Glomerular visceral epithelial cell (primary cell): ENCODE results near the gene EME1.
A peak's percentile ranks its signal among the peaks of the same experiment; 100 is the strongest.

Experiments used
- DNase-seq: peaks from one replicate; pipeline ENCODE4 v3.0.0-alpha.2; 2016; ENCODE audit errors: extremely low spot score

The EME1 gene

DNA sequence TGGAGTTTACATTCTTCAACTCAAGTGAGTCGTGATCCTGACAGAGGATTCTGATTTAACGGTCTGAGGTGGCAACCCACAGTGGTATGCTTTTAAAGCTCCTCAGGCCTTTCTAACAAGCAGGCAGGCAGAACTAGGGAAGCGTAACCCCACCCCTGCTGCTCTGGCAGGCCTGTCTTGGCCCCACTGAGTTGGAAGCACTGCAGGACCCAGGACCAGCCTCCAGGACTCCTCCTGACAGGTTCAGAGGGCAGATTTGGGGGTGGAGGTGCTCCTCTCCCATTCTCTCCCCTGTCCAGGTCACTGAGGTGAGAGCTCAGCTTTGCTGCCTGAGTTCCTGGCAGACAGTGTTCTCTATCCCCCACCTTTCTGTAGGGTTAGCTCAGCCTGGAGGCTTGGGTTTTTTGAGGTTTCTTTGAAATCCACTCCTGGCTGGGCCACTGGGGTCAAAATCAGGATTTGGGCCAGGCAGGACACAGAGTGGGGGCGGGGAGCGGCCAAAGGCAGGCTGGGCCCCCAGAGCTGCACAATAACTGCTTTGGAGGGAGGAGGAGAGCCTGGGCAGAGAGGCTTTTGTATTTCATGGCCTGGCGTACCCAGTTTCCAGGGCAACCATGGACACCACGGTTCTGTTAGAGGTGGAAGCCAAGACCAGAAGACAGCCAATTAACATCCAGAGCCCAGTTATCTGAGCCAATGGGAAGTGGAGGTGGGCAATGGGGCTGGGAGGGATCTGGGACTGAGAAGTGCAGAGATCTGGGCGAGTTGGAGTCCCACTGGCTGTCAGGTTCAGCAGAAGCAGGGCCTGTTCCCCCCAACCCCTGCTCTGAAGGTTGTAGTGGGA, 9.6 kb upstream of the EME1 start:
- peak; percentile 30 for DNase-seq

DNA sequence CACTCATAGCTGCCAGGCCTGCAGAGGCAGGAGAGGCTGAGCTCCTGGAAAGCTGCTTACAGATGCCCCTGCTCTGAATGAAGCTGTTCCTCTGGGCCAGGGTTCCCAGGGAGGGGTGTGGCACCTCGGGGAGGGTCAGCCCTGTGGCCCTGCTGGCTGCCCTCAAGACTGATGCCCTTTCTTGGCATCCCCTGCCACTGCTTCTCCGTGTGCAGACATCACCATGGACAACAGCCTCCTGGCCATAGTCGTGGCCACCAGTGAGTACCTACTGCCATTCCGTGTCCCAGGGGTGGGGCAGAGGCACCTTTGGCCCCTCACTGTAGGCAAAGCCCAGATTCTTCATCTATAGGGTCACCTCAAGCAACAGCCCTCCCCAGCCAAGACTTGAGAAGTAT, 9.0 kb upstream of the EME1 start:
- no peak for DNase-seq

DNA sequence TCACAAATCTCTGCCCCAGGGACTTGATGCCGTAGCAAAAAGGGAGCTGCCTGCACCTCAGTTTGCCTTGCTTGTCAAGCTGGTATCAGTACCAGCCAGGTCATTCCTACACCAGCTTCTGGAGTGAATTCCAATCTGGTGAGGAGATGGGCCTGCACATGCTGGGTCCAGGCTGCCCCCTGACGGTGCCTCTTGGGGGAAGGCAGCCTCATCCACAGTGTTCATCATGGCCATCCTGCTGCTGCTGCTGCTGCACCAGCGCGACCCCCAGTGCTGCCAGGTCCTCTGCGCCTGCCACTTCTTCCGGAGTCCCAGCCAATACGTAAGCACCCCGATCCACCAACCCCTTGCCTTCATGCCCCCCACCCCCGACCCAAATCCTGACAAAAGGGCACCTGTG, 8.3 kb upstream of the EME1 start:
- DNase-seq = peak; percentile 44

DNA sequence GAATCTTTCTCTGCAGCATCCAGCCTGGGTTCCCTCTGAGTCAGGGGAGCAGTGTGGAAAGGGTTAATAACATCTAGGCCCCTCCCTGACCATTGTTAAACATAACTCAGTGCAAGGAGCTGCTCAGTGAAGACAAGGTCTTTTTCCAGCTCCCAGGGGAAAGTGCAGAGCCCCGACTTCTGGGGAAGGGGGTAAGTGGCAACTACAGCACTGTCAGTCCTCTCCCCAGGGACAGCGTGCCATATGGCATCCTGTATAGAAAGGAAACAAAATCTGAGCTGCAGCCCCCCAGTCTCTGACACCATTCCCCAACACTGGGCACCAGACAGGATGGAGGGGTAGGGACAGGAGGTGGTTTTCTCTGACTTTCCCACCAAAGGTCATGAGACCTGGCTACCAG, 7.9 kb upstream of the EME1 start:
- no peak for DNase-seq

DNA sequence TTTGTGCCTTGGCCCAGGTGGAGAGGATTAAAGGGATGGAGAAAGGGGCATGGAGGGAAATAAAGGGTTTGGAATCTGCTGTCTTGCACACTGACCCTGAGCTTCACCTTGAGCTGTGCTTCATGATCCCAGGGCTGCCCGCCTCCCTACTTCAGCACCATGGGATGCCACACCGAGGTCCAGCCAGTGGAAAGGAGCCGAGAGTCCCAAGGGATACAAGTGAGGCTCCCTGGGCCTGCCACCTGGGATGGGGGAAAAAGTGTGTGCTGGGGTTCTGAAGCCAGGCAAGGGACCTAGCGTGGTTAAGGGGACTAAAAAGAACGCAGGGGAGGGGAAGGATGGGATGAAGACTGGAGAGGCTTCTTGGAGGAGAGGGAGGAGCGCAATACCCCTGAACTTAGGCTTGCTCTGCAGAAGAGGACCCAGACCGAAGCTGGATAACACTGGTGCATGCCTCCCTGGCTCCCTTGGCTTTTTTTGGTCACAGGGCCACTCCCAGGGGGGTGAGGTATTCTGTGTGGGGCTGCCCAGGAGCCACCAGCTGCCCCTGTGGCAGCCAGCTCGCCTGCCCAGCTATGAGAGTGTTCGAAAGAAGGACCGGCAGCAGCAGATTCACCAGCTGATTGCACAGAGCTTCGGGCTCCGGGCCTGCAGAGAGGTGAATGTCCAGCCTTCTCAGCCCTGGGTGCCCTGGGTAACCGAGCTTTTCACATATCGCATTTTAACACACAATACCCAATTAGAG, 7.2 kb upstream of the EME1 start:
- DNase-seq = no peak

DNA sequence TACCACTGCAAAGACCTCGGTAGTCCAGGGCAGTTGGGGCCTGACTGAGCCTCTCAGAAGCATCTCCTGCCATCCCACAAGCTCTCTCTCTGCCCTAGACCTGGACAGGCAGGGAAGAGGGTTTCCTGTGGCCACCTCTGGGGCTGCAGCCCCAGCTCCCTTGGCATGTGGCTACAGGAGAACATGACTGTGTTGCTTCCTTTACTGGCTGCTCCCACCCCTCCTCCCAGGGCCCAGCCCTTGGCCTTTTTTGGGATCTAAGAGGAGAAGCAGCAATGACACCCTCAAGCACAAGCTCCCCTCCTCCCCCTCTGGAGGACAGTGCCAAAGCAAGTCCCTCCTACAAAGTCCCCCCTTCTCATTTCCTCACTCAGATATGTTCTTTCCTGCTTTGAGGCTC, 5.6 kb upstream of the EME1 start:
- DNase-seq = no peak

DNA sequence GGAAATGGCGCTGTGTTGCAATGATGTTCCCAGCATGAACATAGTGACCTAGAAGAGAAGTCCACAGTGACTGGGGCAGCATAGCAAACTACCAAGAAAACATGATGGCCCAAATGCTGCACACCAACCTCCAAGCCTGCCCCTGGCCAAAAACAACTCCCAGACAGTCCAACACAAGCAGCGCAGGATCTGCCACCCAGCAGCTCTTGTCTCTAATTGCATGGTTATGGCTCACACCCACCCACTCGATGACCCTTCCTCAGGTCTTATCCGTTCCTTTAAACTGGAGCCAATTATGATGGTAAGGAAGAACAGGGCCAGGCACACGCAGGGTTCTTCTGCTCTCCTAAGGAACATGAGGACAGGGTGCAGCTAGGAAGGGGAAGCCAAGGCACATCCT, 3.0 kb upstream of the EME1 start:
- no peak for DNase-seq

DNA sequence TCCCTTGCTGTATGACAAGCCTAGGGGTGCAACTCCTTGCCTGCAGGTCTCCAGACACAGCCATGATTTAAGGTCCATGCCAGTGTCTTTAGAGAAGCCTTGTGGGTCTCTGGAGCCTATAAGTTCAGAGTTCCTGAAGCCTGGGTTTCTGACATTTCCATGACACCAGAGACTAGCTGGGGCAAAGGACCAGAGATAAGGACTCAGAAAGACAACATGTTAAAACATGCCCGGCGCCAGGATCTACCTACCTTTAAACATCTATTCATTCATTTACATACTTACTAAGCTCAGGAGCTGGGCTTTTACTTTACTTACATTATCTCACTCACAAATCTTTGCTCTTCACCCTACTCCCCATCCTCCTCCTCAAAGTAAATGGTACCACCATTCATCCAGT, 1.5 kb upstream of the EME1 start:
- DNase-seq = no peak

DNA sequence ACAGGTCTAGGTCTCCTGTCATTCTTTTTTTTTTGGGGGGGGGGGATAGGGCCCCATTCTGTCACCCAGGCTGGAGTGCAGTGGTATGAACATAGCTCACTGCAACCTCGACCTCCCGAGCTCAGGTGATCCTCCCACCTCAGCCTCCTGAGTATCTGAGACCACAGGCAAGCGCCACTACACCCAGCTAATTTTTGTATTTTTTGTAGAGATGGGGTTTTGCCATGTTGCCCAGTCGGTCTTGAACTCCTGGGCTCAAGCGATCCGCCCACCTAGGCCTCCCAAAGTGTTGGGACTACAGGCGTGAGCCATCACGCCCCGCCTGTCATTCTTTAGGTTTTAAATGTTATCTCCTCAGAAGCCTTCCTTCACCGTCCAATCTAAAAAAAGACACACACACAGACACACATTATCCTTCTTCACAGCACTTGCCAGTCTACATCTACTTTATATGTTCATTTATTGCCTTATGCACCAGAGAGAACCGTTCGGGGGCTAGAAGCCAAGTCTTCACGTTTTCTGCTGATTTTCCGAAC, 739 bp upstream of the EME1 start:
- no peak for DNase-seq

DNA sequence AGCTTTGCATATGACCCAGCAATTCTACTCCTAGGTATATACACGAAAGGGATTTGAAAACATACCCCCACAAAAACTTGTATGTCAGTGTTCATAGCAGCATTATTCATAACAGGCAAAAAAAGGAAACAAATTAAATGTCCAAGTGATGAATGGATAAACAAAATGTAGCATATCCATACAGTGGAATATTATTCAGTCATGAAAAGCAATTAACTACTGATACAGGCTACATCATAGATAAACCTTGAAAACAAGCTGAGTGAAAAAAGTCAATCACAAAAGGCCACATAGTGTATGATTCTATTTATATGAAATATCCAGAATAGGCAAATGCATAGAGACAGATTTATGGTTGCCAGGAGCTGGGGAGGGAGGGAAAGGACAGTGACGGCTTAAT, 676 bp downstream of the EME1 start:
- no peak for DNase-seq

DNA sequence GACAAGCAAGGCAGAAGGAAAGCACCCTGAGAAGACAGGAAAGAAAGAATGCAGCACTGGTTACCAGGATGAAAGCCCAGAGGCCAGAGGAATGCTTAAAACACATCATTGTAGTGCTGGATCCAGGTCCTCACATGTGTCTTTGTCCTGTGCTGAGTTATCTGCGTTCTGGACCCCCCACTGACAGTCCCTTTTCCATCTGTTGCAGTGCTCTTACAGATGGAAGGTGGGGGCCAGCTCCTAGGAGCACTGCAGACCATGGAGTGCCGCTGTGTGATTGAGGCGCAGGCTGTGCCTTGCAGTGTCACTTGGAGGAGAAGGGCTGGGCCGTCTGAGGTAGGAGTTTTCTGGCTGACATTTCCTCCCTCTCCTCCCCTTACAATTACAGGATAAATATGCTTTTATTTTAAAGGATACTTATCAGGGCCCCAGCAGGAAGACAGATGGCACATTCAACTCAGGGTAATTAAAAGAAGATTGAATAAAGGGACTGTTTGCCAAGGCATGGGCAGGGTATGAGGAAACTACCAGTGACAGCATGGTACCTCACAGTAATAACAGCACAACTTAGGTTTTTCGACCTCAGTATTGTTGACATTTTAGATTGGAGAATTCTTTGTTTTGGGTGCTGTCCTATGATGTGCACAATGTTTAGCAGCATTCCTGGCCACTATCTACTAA, 3.0 kb downstream of the EME1 start:
- DNase-seq = no peak

DNA sequence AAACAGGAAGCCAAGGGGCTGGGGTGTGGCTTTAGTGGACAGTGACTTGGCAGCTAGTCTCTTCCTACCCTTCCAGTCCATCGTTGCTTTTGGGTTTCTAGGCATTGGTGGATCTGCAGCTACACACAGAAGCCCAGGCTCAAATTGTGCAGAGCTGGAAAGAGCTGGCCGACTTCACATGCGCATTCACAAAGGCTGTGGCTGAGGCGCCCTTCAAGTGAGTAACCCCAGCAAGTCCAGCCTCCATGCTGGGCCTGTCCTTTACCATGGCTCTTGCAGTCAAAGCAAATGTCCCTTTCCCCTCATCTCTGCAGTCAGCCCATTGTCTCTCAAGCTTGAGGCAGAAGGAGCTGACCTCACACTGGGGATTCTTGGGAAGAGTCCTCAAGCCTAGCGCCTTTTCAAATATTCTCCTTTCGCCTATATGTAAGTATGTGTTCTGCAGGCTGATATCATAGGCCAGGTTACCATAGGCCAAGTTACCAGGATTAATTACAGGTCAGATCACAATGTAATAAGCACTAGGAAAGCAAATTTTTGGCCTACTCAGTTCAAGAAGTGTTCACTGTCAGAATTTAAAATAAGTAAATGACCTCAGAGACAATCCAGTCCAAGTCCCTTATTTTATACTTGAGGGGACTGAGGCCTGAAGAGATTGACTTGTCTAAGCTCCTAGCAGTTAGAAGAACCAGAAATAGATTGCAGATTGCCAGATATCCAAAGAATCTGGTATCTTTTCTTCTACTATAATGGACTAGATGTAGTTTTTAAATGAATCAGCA, 6.5 kb downstream of the EME1 start:
- no peak for DNase-seq

DNA sequence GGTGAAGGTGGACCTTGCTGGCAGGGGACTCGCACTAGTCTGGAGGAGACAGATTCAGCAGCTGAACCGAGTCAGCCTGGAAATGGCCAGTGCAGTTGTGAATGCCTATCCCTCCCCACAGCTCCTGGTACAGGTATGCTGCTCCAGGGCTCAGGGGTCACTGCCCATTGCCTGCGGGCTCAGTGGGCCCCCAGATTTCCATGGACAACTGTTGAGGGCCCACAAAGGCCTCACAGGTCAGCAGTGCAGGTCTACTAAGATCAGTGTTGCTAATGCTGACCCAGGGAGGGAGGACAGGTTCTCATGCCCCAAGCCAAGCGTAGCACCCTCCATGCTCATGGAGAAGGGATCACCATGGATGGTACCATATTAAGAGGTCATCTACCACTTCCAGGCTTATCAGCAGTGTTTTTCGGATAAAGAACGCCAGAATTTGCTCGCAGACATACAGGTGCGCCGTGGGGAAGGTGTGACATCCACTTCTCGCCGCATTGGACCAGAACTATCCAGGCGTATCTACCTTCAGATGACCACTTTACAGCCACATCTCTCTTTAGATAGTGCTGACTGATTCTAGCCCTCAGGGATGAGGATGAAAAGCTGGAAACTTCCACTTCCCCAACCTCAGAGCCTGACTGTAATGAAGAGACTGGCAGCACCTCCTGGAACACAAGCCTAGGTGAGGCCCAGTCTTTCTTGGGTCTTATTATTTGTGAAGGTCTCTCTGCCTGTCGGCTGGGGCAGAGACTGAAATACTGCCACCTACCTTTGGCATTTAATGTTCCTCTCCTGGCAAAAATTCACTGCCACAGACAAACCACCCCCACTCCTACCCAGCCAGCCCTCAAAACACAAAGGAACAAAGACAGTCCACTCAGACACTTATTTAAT, 7.6 kb downstream of the EME1 start:
- no peak for DNase-seq

DNA sequence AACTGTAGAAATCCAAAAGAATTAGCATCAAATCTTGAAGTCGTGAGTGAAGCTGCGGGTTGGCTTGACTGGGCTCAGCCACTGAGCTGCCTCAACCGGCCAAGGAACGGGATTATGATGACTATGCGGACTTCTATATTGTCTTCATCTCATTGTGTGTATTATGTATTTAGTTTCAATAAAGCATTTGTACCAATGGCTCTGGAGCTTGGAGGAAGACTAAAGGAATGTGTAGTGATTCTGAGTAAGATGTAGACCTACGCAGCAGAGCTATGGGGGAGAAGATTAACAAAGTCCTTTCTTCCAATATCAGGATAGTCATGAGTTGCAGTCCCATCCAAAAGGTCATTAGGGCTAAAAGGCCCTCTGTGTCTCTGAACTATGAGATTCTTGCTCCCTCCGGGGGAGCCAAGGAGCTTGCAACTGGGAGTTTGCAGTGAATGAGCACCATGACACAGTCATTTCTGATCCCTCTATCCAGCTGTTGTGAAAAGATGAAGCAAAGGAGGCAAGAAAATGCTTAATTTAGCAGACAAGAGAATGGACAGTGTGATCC, 8.3 kb downstream of the EME1 start:
- no peak for DNase-seq

DNA sequence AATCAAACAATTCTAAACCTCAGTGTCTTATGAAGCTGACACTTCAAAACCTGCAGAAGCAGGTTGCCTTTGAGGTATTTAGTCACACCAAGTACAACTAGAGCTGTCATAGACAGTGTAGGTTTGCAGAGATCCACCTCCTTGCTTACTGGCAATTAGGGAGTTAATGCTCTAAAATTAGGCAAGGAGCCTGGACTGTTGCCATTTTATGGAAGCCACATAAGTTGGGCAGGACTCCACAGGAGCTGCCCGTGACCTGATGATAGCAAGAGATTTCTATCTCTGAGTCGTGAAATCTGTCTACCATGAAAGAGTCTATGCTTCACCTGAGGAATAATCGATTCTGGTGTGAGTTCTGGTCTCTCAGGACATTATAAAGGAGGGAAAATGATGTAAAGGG, 8.9 kb downstream of the EME1 start:
- DNase-seq = no peak

DNA sequence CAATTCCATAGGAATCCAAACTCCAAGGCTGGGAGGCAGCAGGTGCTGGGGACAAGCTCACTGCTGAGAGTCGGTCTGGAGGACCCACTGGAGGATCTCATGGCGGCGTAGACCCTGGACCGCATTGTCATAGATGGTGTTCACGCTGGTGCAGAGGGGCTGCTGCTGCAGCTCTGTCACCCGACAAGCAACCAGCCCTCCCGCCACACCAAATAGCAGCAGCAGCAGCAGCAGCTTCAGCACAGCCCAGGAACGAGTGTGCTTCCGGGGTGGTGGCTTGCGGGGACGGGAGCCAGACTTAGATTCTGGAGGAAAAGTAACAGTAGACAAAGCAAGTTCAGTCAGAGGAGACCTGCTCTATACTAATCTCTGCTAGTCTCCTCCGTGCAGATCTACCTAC, 9.9 kb downstream of the EME1 start:
- DNase-seq = no peak

DNA sequence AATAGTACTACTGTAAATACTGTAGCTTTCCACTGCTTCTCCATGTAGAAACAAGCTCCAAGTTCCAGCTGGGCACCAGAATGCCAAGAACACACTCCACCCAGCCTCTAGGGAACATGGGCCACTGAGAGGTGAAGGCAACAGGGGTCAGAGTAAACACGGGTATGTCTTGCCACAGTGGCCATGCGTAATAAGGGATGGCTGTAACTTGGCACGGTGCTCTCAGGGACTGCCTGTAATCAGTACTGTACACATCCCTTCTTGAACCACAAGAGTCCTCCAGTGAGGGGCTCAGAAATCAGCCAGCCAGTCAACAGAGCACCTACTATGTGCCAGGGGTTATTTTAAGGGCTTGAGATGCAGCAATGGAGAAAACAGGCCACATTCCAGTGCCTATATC, 13.5 kb downstream of the EME1 start:
- no peak for DNase-seq

DNA sequence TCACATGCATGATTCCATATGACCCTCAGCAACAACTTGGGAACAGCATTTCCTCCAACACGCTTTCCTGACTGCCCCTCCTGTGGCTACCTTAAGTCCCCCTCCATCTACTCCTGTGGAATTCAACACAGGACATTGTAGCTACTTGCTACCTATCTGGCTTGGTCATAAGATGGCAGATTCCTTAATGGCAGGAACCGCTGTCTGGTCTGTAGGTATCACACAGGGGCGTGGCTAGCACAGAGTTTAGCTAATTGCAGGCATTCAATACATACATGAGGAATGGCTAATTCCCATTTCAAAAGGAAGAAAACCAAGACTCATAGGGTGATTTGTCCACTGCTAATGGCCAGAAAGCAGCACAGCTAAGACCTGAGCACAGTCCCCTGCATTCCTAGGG, 15.7 kb downstream of the EME1 start:
- DNase-seq = no peak

DNA sequence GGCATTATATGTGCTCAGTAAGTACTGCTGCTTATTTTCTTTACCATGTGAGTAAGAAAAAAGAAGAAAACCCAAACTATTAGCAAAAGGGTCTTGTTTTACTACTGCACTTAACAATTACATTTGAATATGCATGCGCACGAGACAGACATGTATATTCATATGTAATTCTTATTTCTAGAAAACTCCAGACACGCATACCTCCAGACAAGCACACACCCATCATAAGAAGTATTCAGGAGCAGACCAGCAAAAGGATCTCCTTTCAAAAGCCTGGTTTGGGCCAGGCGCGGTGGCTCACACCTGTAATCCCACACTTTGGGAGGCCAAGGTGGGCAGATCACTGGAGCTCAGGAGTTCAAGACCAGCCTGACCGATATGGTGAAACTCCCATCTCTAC, 16.5 kb downstream of the EME1 start:
- no peak for DNase-seq

DNA sequence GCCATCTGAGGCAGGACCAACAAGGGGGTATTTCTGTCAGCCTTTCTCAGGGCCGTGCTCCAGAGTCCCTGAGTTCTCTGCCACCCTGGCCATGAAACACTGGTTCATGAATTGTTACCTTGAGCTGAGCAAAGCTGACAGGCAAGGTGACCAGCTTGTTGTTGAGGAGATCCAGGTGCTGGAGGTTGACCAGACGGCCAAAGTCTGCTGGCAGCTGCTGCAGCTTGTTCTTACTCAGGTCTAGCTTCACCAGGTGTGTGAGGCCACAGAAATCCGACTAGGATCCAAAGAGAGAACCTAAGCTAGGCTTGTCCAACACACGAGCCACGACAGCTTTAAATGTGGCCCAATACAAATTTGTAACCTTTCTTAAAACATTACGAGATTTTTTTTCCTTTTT, 19.6 kb downstream of the EME1 start:
- no peak for DNase-seq

DNA sequence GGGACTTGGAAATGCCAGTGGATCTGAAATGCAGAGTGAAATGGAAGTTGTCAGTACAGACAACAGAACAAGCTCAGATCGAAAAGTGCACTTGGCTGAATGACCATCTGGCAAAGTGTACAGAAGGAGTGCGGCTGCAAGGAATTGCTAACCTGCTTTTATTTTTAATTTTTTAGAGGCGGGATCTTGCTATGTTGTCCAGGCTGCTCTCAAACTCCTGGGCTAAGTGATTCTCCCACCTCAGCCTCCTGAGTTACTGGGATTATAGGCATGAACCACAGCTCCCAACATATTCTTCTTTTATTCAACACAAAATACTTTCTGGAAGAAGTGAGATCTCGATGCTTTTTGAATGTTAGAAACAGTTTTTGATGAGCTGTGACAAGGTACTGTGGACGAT, 20.7 kb downstream of the EME1 start:
- no peak for DNase-seq
